H9 (cell line): ENCODE results near the gene BHLHA9. TPM values are rescaled to one million over a fixed set of nuclear protein-coding genes. Genes with fewer than 3 reads are reported as not detected.

ENCODE experiments used
- DNase-seq: peaks from one replicate; pipeline ENCODE4 v3.0.0-alpha.2; 2017
- H2AFZ ChIP-seq: one replicate; pipeline ENCODE4 v1.6.1; 2013; ENCODE audit warnings: mild to moderate bottlenecking, low read length, control low read depth, moderate library complexity
- H2AK5ac ChIP-seq: 2 replicates; pipeline ENCODE4 v1.6.1; 2013; ENCODE audit warnings: low read length, control low read depth, mixed read lengths; ENCODE audit not compliant: insufficient read length
- H2BK120ac ChIP-seq: one replicate; pipeline ENCODE4 v1.6.1; 2013; ENCODE audit warnings: low read depth, mild to moderate bottlenecking, low read length, control low read depth, inconsistent platforms; ENCODE audit not compliant: poor library complexity, severe bottlenecking
- H2BK12ac ChIP-seq: 2 replicates; pipeline ENCODE4 v1.6.1; 2013; ENCODE audit warnings: low read length, control low read depth, mixed read lengths, low read depth; ENCODE audit not compliant: insufficient read length
- H2BK15ac ChIP-seq: 2 replicates; pipeline ENCODE4 v1.6.1; 2013; ENCODE audit warnings: low read depth, low read length, control low read depth
- H2BK20ac ChIP-seq: one replicate; pipeline ENCODE4 v1.6.1; 2013; ENCODE audit warnings: low read depth, mild to moderate bottlenecking, low read length, control low read depth, inconsistent platforms; ENCODE audit not compliant: poor library complexity, severe bottlenecking
- H2BK5ac ChIP-seq: 2 replicates; pipeline ENCODE4 v1.6.1; 2013; ENCODE audit warnings: low read length, control low read depth, mixed read lengths; ENCODE audit not compliant: insufficient read length
- H3K14ac ChIP-seq: 2 replicates; pipeline ENCODE4 v1.6.1; 2013; ENCODE audit warnings: low read length, control low read depth; ENCODE audit not compliant: insufficient read depth
- H3K18ac ChIP-seq: 2 replicates; pipeline ENCODE4 v1.6.1; 2013; ENCODE audit warnings: low read depth, mild to moderate bottlenecking, mixed read lengths, low read length, control low read depth; ENCODE audit not compliant: insufficient read length
- H3K23ac ChIP-seq: 2 replicates; pipeline ENCODE4 v1.6.1; 2013; ENCODE audit warnings: low read length, control low read depth, mixed read lengths, low read depth; ENCODE audit not compliant: insufficient read length
- H3K23me2 ChIP-seq: 2 replicates; pipeline ENCODE4 v1.6.1; 2013; ENCODE audit warnings: low read depth, mild to moderate bottlenecking, mixed read lengths, low read length, control low read depth; ENCODE audit not compliant: insufficient read length, poor library complexity, severe bottlenecking
- H3K27ac ChIP-seq: 2 replicates; pipeline ENCODE4 v1.5.1; 2013; ENCODE audit warnings: low read length, control low read depth, mixed read lengths, low read depth; ENCODE audit not compliant: insufficient read length
- H3K27me3 ChIP-seq: 2 replicates; pipeline ENCODE4 v1.6.1; 2013; ENCODE audit warnings: low read length, control low read depth, inconsistent platforms; ENCODE audit not compliant: insufficient read depth
- H3K4ac ChIP-seq: 2 replicates; pipeline ENCODE4 v1.6.1; 2013; ENCODE audit warnings: low read depth, mild to moderate bottlenecking, control low read depth, inconsistent platforms, low read length, moderate library complexity
- H3K4me1 ChIP-seq: 2 replicates; pipeline ENCODE4 v1.6.1; 2013; ENCODE audit warnings: low read length, control low read depth, inconsistent platforms; ENCODE audit not compliant: insufficient read depth
- H3K4me2 ChIP-seq: 2 replicates; pipeline ENCODE4 v1.6.1; 2013; ENCODE audit warnings: low read length, control low read depth, mixed read lengths; ENCODE audit not compliant: insufficient read length, insufficient read depth
- H3K56ac ChIP-seq: 2 replicates; pipeline ENCODE4 v1.6.1; 2013; ENCODE audit warnings: low read depth, mild to moderate bottlenecking, mixed read lengths, low read length, control low read depth; ENCODE audit not compliant: insufficient read length
- H3K79me1 ChIP-seq: 2 replicates; pipeline ENCODE4 v1.6.1; 2013; ENCODE audit warnings: low read depth, mild to moderate bottlenecking, moderate library complexity, low read length, control low read depth, inconsistent platforms; ENCODE audit not compliant: insufficient read depth, poor library complexity, severe bottlenecking
- H3K79me2 ChIP-seq: 2 replicates; pipeline ENCODE4 v1.6.1; 2013; ENCODE audit warnings: low read length, control low read depth, inconsistent platforms; ENCODE audit not compliant: insufficient read depth
- H3K9ac ChIP-seq: 2 replicates; pipeline ENCODE4 v1.6.1; 2013; ENCODE audit warnings: low read length, control low read depth, mixed read lengths; ENCODE audit not compliant: insufficient read length; ENCODE audit errors: extremely low read depth
- H3K9me3 ChIP-seq: one replicate; pipeline ENCODE4 v1.6.1; 2013; ENCODE audit warnings: low read depth, low read length, inconsistent platforms; ENCODE audit not compliant: control insufficient read depth
- H3T11ph ChIP-seq: one replicate; pipeline ENCODE4 v1.6.1; 2013; ENCODE audit warnings: mild to moderate bottlenecking, low read length, control low read depth, inconsistent platforms
- H4K20me1 ChIP-seq: one replicate; pipeline ENCODE4 v1.6.1; 2013; ENCODE audit not compliant: control insufficient read depth, insufficient read length, insufficient read depth
- H4K5ac ChIP-seq: 2 replicates; pipeline ENCODE4 v1.6.1; 2013; ENCODE audit warnings: low read depth, mild to moderate bottlenecking, mixed read lengths, low read length, control low read depth; ENCODE audit not compliant: insufficient read length
- H4K8ac ChIP-seq: replicated peaks from 2 replicates; pipeline ENCODE4 v1.6.1; 2013; ENCODE audit warnings: low read length, control low read depth, mixed read lengths, low read depth; ENCODE audit not compliant: insufficient read length
- H4K91ac ChIP-seq: 2 replicates; pipeline ENCODE4 v1.6.1; 2013; ENCODE audit warnings: low read depth, mild to moderate bottlenecking, moderate library complexity, mixed read lengths, low read length, control low read depth; ENCODE audit not compliant: insufficient read length
- H3K27ac Mint-ChIP-seq, 3 experiments: 2 replicates in 2 of 3; 3 replicates in 1 of 3; pipeline ENCODE4 v1.8.0; 2020 to 2021; ENCODE audit warnings: mixed read lengths in 3 of 3, mild to moderate bottlenecking in 1 of 3, moderate library complexity in 1 of 3
- H3K27me3 Mint-ChIP-seq: 2 replicates; pipeline ENCODE4 v1.8.0; 2021; ENCODE audit warnings: low read depth, mild to moderate bottlenecking, moderate library complexity, mixed read lengths
- H3K36me3 Mint-ChIP-seq, 3 experiments: 2 replicates in 2 of 3; 3 replicates in 1 of 3; pipeline ENCODE4 v1.8.0; 2020 to 2021; ENCODE audit warnings: low read depth in 3 of 3, mixed read lengths in 3 of 3; ENCODE audit not compliant: insufficient read depth in 1 of 3
- H3K4me1 Mint-ChIP-seq, 2 experiments: 2 replicates each; pipeline ENCODE4 v1.8.0; 2020; ENCODE audit warnings: mixed read lengths in 2 of 2
- H3K4me3 Mint-ChIP-seq, 2 experiments: 2 replicates in 1 of 2; 3 replicates in 1 of 2; pipeline ENCODE4 v1.8.0; 2020 to 2021; ENCODE audit warnings: mild to moderate bottlenecking in 2 of 2, mixed read lengths in 2 of 2, moderate library complexity in 1 of 2
- H3K9me3 Mint-ChIP-seq, 2 experiments: 2 replicates in 1 of 2; 3 replicates in 1 of 2; pipeline ENCODE4 v1.8.0; 2020; ENCODE audit warnings: mild to moderate bottlenecking in 2 of 2, mixed read lengths in 2 of 2, moderate library complexity in 1 of 2
- WGBS: extraction: QIAGEN DNeasy Blood & Tissue Kit; methylation state at CpG from one replicate; pipeline ENCODE4 v1.1.7; 2013; ENCODE audit warnings: missing lambda C conversion rate, low lambda C conversion rate, mixed read lengths; ENCODE audit not compliant: insufficient read length; ENCODE audit errors: extremely low coverage; 5-methylcytosine and 5-hydroxymethylcytosine counted together
- total RNA-seq: library from RNA; stranded (reverse); gene quantifications from 2 replicates; pipeline ENCODE4 v1.2.1, GENCODE V29; 2021
- TF ChIP-seq, protein P1 (sequence below): fragments of 200-600 bp; sonication (generic); conservative IDR thresholded peaks from 3 replicates; pipeline ENCODE4 v1.8.0; 2021; ENCODE audit warnings: antibody characterized with exemption, mild to moderate bottlenecking

The BHLHA9 gene
- total RNA-seq, 1 experiment from 2014 or later = not detected

DNA sequence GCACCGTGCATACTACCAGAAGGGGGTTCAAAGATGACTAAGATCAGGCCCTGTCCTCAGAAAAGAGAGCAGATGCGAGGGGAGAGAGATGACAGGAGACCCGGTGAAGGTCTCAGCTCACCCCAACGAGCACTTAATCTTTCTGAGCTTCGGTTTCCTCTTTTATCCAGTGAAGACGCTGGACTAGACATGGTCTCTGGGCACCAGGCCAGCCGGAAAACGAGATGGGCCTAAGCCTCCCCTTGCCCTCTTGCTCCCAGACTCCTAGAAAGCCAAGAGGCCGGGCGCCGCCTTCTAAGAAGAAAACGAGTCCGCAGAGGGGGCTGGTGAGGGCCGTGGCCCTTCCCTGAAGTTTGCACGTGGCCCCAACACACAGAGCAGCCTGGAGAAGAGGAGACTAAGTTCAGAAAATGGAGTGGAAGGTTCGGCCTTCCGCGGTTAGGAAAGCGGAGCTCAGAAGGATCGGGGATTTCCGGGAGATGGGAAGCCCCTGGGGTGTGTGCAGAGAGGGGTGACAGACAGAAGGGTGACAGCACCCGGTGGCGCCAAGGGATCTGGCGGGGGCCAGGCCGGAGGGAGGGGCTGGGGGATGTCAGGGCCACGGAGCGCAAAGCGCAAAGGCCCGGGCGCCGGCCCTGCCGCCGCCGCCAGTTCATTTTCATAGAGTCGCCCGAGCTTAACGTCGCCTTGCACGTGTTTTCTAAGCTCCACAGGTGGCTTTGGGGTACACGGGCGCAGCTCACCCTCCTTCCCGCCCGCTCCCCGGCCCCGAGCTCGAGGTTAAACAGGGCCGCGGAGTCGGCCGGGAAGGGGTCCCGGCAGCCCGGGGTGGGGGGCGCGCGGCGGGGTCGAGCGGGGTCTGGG, 42.1 kb upstream of the BHLHA9 start:
- H3K9ac ChIP-seq = no peak overlapping the region

More for the DNA sequence above, 42.1 kb upstream of the BHLHA9 start:
- H4K8ac ChIP-seq = no peak overlapping the region
- peaks cover 41% of the 10 kb centered on the region for H3K27me3 ChIP-seq
- no peaks in the 10 kb centered on the region for H3K4me1 ChIP-seq
- no peak overlapping the region for H3T11ph ChIP-seq
- no peak overlapping the region for H2BK15ac ChIP-seq
- H2AK5ac ChIP-seq = no peak overlapping the region
- no peaks in the 10 kb centered on the region for H4K20me1 ChIP-seq
- Mint-ChIP-seq H3K4me3 (peak overlapping the region; percentile 54 to 85), H3K36me3 (peaks cover 2 to 4% (median 2%) of the 10 kb centered on the region in 3 experiments; a peak in 4 of 7 replicates), H3K27me3 (peaks cover 95% of the 10 kb centered on the region), H3K4me1 (peaks cover 7 to 12% of the 10 kb centered on the region in 2 experiments), H3K27ac (no peak overlapping the region; a peak in 1 of 7 replicates), H3K9me3 (peaks cover 8 to 9% of the 10 kb centered on the region in 2 experiments)
- peak overlapping the region; percentile 33 for H3K4me2 ChIP-seq
- H4K91ac ChIP-seq = no peak overlapping the region
- no peak overlapping the region for H2BK20ac ChIP-seq
- H2BK5ac ChIP-seq = no peak overlapping the region
- H3K23me2 ChIP-seq = peaks cover 3% of the 10 kb centered on the region
- H3K79me1 ChIP-seq = no peaks in the 10 kb centered on the region
- DNase-seq = peak; percentile 58
- TF ChIP-seq, protein P1, sequence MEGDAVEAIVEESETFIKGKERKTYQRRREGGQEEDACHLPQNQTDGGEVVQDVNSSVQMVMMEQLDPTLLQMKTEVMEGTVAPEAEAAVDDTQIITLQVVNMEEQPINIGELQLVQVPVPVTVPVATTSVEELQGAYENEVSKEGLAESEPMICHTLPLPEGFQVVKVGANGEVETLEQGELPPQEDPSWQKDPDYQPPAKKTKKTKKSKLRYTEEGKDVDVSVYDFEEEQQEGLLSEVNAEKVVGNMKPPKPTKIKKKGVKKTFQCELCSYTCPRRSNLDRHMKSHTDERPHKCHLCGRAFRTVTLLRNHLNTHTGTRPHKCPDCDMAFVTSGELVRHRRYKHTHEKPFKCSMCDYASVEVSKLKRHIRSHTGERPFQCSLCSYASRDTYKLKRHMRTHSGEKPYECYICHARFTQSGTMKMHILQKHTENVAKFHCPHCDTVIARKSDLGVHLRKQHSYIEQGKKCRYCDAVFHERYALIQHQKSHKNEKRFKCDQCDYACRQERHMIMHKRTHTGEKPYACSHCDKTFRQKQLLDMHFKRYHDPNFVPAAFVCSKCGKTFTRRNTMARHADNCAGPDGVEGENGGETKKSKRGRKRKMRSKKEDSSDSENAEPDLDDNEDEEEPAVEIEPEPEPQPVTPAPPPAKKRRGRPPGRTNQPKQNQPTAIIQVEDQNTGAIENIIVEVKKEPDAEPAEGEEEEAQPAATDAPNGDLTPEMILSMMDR = no peak
- H3K79me2 ChIP-seq = no peaks in the 10 kb centered on the region
- H3K56ac ChIP-seq = no peak overlapping the region
- no peak overlapping the region for H2BK12ac ChIP-seq
- WGBS = no CpG with 5 or more reads among the region's 58 CpGs
- no peak overlapping the region for H3K18ac ChIP-seq
- H4K5ac ChIP-seq = no peak overlapping the region
- H2AFZ ChIP-seq = no peak overlapping the region
- H2BK120ac ChIP-seq = no peak overlapping the region
- H3K14ac ChIP-seq = no peak overlapping the region
- no peak overlapping the region for H3K27ac ChIP-seq
- H3K4ac ChIP-seq = no peak overlapping the region
- no peaks in the 10 kb centered on the region for H3K9me3 ChIP-seq
- H3K23ac ChIP-seq = no peak overlapping the region
